Measurements from ENCODE around the gene TOM1. TPM values are rescaled to one million over a fixed set of nuclear protein-coding genes. Genes with fewer than 3 reads are reported as not detected.
A peak's percentile ranks its signal among the peaks of the same experiment; 100 is the strongest.

Gene TOM1
- total and polyA plus RNA-seq, 2 of the 13 experiments (the other 11 are each of a cell fraction or from before 2014, with no cell fraction given), result 30.8 to 87.3 TPM

- TF ChIP-seq ZFP90 (CRISPR knock-in tag; IDR thresholded peaks at IDR 0.05; ENCODE audit: borderline replicate concordance) (no peak), NR0B2 (CRISPR knock-in tag; IDR thresholded peaks at IDR 0.05) (peak; percentile 62; the same call in 1 of the 2 replicates), ASH2L (IDR thresholded peaks at IDR 0.05; ENCODE audit: insufficient read length, low read depth, low read length) (peak; percentile 17), ZFX (CRISPR knock-in tag; IDR thresholded peaks at IDR 0.05; ENCODE audit: low read depth) (peak; percentile 77), KLF16 (CRISPR knock-in tag; IDR thresholded peaks at IDR 0.05) (no peak), ATAD3A (CRISPR knock-in tag; IDR thresholded peaks at IDR 0.05) (no peak), MEIS2 (CRISPR knock-in tag; IDR thresholded peaks at IDR 0.05) (peak; percentile 83; the same call in 1 of the 2 replicates), ZNF646 (CRISPR knock-in tag; IDR thresholded peaks at IDR 0.05) (no peak), SAFB2 (CRISPR knock-in tag; IDR thresholded peaks at IDR 0.05; ENCODE audit: borderline replicate concordance, low read depth) (no peak), NFATC3 (CRISPR knock-in tag; IDR thresholded peaks at IDR 0.05) (0 out of 2 replicates have a peak, but pooled peaks have one; percentile 21), SALL2 (CRISPR knock-in tag; IDR thresholded peaks at IDR 0.05) (no peak), SIN3A (IDR thresholded peaks at IDR 0.05; ENCODE audit: borderline replicate concordance, low read depth, low read length) (peak; percentile 46; the same call in 1 of the 2 replicates), ZNF574 (CRISPR knock-in tag; IDR thresholded peaks at IDR 0.05) (0 out of 2 replicates have a peak, but pooled peaks have one; percentile 37), NR2F2 (IDR thresholded peaks at IDR 0.05; ENCODE audit: borderline replicate concordance, low read depth) (no peak), ZNF616 (CRISPR knock-in tag; IDR thresholded peaks at IDR 0.05; ENCODE audit: low read depth) (no peak), ZNF225 (CRISPR knock-in tag; IDR thresholded peaks at IDR 0.05) (no peak), ATF4 (CRISPR knock-in tag; IDR thresholded peaks at IDR 0.05) (0 out of 4 replicates have a peak, but pooled peaks of 1 of the 2 experiments have one; percentile 47)
These were observed 12.7 kb downstream of the TOM1 start (continued) for GRCh38 chr22:35312198-35313059.
